Psoas muscle (tissue), 8 donors: ENCODE data around the gene CACNA1C. TPM values are rescaled to one million over a fixed set of nuclear protein-coding genes. Genes with fewer than 3 reads are reported as not detected.

Experiments
- ATAC-seq, 4 donors: fragments of 200-7000 bp; cut with Tn5 transposase; one replicate each; pipeline ENCODE4 v1.9.1; 2020; ENCODE audit warnings: moderate library complexity in 3 of 4, mild to moderate bottlenecking in 2 of 4
- DNase-seq, 2 donors: peaks; one replicate each; pipeline ENCODE4 v3.0.0-alpha.2; 2020
- H3K27ac ChIP-seq: fragments of 200-600 bp; one replicate; pipeline ENCODE4 v1.8.0; 2022
- H3K27me3 ChIP-seq, 3 donors: fragments of 200-600 bp in 1 of 3; one replicate each; pipeline versions ENCODE4 v1.6.1 to v1.8.0; 2013 to 2022; ENCODE audit warnings: low read length in 2 of 3, mild to moderate bottlenecking in 2 of 3, moderate library complexity in 1 of 3; ENCODE audit not compliant: insufficient read depth in 3 of 3
- H3K36me3 ChIP-seq, 2 donors: fragments of 200-600 bp in 1 of 2; one replicate each; pipeline versions ENCODE4 v1.6.1 to v1.8.0; 2013 to 2022; ENCODE audit warnings: low read depth in 1 of 2, mild to moderate bottlenecking in 1 of 2, moderate library complexity in 1 of 2; ENCODE audit not compliant: insufficient read depth in 1 of 2
- H3K4me1 ChIP-seq: fragments of 200-600 bp; one replicate; pipeline ENCODE4 v1.8.0; 2022
- H3K4me3 ChIP-seq: fragments of 200-600 bp; one replicate; pipeline ENCODE4 v1.8.0; 2022; ENCODE audit warnings: mild to moderate bottlenecking
- H3K9me3 ChIP-seq: fragments of 200-600 bp; one replicate; pipeline ENCODE4 v1.8.0; 2022
- CTCF ChIP-seq: fragments of 200-600 bp; IDR thresholded peaks from one replicate; pipeline ENCODE4 v1.8.0; 2022; ENCODE audit warnings: antibody characterized with exemption
- WGBS, 3 donors: extraction: QIAGEN DNeasy Blood & Tissue Kit; methylation state at CpG; one replicate each; pipeline versions ENCODE4 v1.1.6 to v1.1.7; 2013; 5-methylcytosine and 5-hydroxymethylcytosine counted together
- intact Hi-C, 2 donors: fragments of 100-400 bp; cut with DNase I; formaldehyde crosslinking; loops; one replicate each; pipeline versions ENCODE4 v1.11.0 to v1.14.2; 2022
- polyA plus RNA-seq, 3 donors: library from polyadenylated mRNA; stranded (reverse); fragments of 200-250 nt; gene quantifications; one replicate each; pipeline ENCODE4 v1.2.3, GENCODE V29; 2013
- total RNA-seq, 4 donors: library from RNA; stranded (reverse); fragmentation: NEBNext Ultra II Directional in 2 of 4; extraction: Animal tissue kit (Norgen Biotek cat#: 25700) in 2 of 4; gene quantifications; one replicate each; pipeline versions ENCODE4 v1.2.1 to v1.2.4, GENCODE V29; 2021 to 2023
- donor health status: healthy with polysubstance abuse.
- donor health status: DM: no; HTN: no; CAD: no; lungs with moderate emphysema.
- donor health status: Bipolar disorder and iron deficiency.
- donor health status: healthy.
- donor health status: DM: yes; HTN: yes; CAD: no.
- donor health status: DM: no; HTN: no; CAD: no.
- donor health status: DM: no; HTN: no; CAD: no.
- donor health status: DM: yes; HTN: yes; CAD: no.

Gene CACNA1C
- total and polyA plus RNA-seq, 7 donors = 0.26 to 2.9 (median 0.95) TPM

DNA sequence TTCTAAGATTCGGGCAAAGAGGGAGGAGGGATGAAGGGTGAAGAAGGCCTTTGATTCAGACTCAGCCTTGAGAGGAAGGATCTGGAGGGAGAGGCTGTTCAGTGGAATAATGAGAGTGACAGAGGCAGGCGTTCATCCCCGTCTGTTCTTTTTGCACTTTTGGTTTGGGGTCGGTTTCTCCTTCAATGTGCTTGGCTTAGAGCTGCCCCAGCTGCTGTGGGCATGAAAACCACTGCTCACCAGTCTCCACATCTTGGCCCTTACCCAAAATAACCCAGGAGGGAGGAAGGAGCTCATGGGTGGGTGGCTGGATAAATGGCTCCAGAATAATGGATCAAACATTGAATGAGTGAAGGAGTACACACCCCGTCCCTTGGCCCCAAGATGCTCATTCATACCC lies 480.2 kb downstream of the CACNA1C start:
- ATAC-seq (no peak), DNase-seq (no peak)
- WGBS, 3 donors = 43 to 70% (median 51%) methylated on average over 5 of the region's 5 CpGs
- no peaks in the 10 kb centered on the region for H3K4me1 ChIP-seq
- no peaks in the 10 kb centered on the region for H3K36me3 ChIP-seq
- no peak overlapping the region for H3K4me3 ChIP-seq
- peaks cover 0 to 3% (median 0%) of the 10 kb centered on the region in 3 donors for H3K27me3 ChIP-seq
- H3K9me3 ChIP-seq = no peaks in the 10 kb centered on the region
- no peak overlapping the region for H3K27ac ChIP-seq
- no peak for TF ChIP-seq CTCF
- intact Hi-C loops = no loop called here

GRCh38 chr12:2535583-2536204 lies 482.9 kb downstream of the CACNA1C start:
- Histone ChIP-seq H3K27ac (no peak overlapping the region), H3K9me3 (no peaks in the 10 kb centered on the region), H3K27me3 (peaks cover 0 to 3% (median 0%) of the 10 kb centered on the region in 3 donors), H3K4me3 (no peak overlapping the region), H3K36me3 (no peaks in the 10 kb centered on the region), H3K4me1 (no peaks in the 10 kb centered on the region)
- ATAC-seq (no peak), DNase-seq (no peak)
- TF ChIP-seq CTCF = no peak
- intact Hi-C loops = no loop called here
- WGBS, 3 donors = 77 to 82% (median 78%) methylated on average over 6 of the region's 6 CpGs

GRCh38 chr12:2536724-2537123 lies 483.9 kb downstream of the CACNA1C start:
- DNase-seq (no peak), ATAC-seq (no peak)
- H3K27ac ChIP-seq = no peak overlapping the region
- no peak overlapping the region for H3K4me3 ChIP-seq
- TF ChIP-seq CTCF = no peak
- H3K4me1 ChIP-seq = no peaks in the 10 kb centered on the region
- peaks cover 0 to 6% (median 0%) of the 10 kb centered on the region in 3 donors for H3K27me3 ChIP-seq
- intact Hi-C loops = no loop called here
- no peaks in the 10 kb centered on the region for H3K9me3 ChIP-seq
- H3K36me3 ChIP-seq = no peaks in the 10 kb centered on the region
- WGBS, 3 donors = 86 to 92% (median 88%) methylated on average over 4 of the region's 4 CpGs

DNA sequence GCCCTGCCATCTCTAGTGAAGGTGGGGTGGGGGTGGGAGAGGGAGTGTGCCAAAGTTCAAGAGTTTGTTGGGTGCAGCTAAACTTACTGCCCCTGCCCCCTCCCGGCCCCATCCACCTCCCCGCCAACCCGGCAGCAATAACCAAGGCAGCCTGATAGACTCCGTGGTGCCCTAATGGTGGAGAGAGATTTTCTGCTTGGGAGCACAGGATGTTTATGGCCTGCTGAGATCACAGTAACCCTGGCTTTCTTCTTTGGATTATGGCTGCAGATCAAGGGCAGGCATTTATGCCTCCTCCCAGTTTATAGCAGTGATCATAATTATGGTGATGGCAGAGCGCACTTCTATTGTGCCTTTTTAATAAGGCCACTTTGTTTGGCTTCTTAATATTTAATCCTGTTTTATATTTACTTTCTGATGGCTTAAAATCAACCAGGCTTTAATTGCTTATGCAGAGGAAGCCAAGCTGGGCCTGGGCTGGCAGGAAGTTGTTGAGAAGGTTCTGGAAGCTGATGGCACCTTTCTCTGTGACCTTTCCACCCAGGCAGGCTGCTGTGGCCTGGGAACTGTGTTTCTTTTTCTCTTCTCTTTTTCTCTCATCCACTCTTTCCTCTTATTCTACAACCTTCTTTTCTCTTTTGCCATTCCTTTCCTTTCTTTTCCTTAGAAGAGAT lies 485.2 kb downstream of the CACNA1C start:
- no peak for DNase-seq
- H3K4me3 ChIP-seq = no peak overlapping the region
- no peak overlapping the region for H3K27ac ChIP-seq
- no peak for TF ChIP-seq CTCF
- WGBS, 3 donors = 65 to 71% (median 70%) methylated on average over 5 of the region's 5 CpGs
- no peaks in the 10 kb centered on the region for H3K36me3 ChIP-seq
- ATAC-seq = no peak
- H3K4me1 ChIP-seq = no peaks in the 10 kb centered on the region
- intact Hi-C loops = no loop called here
- no peaks in the 10 kb centered on the region for H3K9me3 ChIP-seq
- H3K27me3 ChIP-seq = peaks cover 0 to 4% (median 0%) of the 10 kb centered on the region in 3 donors
